ENCODE results near the gene DUSP3.

- TF ChIP-seq CTCF (IDR thresholded peaks at IDR 0.05; ENCODE audit: poor library complexity), result no peak
- no peak for TF ChIP-seq EZH2 (IDR thresholded peaks at IDR 0.05; ENCODE audit: borderline replicate concordance)
Measured at GRCh38 chr17:43814026-43814425, 35.2 kb upstream of the DUSP3 start.

Data from hepatocyte (in vitro differentiated cells).